Midbrain (tissue), 1 donor: ENCODE results near the gene MDP1.
"Not testable (repeated sequence)": the region's sequence is repeated elsewhere in the genome, so short reads cannot be mapped to it uniquely, and the experiment has no call there.

Source experiments
- DNase-seq: peaks from one replicate; lab custom pipeline; 2025; lab: John Stamatoyannopoulos, UW

The MDP1 gene

GRCh38 chr14:24231263-24232120, 15.6 kb upstream of the MDP1 start:
- no peak for DNase-seq

- no peak for DNase-seq
These were observed 13.0 kb upstream of the MDP1 start for GRCh38 chr14:24228902-24229301.

GRCh38 chr14:24226473-24226872, 10.6 kb upstream of the MDP1 start:
- no peak for DNase-seq

- no peak for DNase-seq
These were observed 8.8 kb upstream of the MDP1 start for GRCh38 chr14:24224618-24225071.

GRCh38 chr14:24222987-24223386, 7.1 kb upstream of the MDP1 start:
- not testable (repeated sequence) for DNase-seq

GRCh38 chr14:24219521-24219920, 3.7 kb upstream of the MDP1 start:
- no peak for DNase-seq

- DNase-seq: no peak
These were observed 3.2 kb upstream of the MDP1 start for GRCh38 chr14:24219080-24219479.

GRCh38 chr14:24216876-24217275, 1.0 kb upstream of the MDP1 start:
- DNase-seq: not testable (repeated sequence)

GRCh38 chr14:24216345-24216699, 456 bp upstream of the MDP1 start:
- no peak for DNase-seq

GRCh38 chr14:24213866-24214662, 1.8 kb downstream of the MDP1 start:
- DNase-seq: no peak

- peak; percentile 90 for DNase-seq
These were observed 2.7 kb downstream of the MDP1 start, which contains the start of gene CHMP4A for GRCh38 chr14:24212924-24213865. CHMP4A (minus strand) TSS chr14:24213488; CDS start chr14:24213439, 49 bp downstream.

- no peak for DNase-seq
These were observed 4.6 kb downstream of the MDP1 start for GRCh38 chr14:24211311-24211710.

GRCh38 chr14:24207625-24208024, 8.2 kb downstream of the MDP1 start:
- no peak for DNase-seq

- no peak for DNase-seq
These were observed 8.7 kb downstream of the MDP1 start for GRCh38 chr14:24207104-24207551.

- no peak for DNase-seq
These were observed 9.4 kb downstream of the MDP1 start for GRCh38 chr14:24206260-24207103.

- DNase-seq: no peak
These were observed 11.4 kb downstream of the MDP1 start for GRCh38 chr14:24204163-24205146.

- DNase-seq: not testable (repeated sequence)
These were observed 12.5 kb downstream of the MDP1 start for GRCh38 chr14:24203249-24203886.

- not testable (repeated sequence) for DNase-seq
These were observed 13.3 kb downstream of the MDP1 start for GRCh38 chr14:24202538-24202937.
